ENCODE data around the gene MSH6. TPM values are rescaled to one million over a fixed set of nuclear protein-coding genes. Genes with fewer than 3 reads are reported as not detected.
"Not testable (repeated sequence)": the region's sequence is repeated elsewhere in the genome, so short reads cannot be mapped to it uniquely, and the experiment has no call there.

MSH6 gene
- total RNA-seq, 1 donor from 2014 or later, result 30.5 TPM

DNA sequence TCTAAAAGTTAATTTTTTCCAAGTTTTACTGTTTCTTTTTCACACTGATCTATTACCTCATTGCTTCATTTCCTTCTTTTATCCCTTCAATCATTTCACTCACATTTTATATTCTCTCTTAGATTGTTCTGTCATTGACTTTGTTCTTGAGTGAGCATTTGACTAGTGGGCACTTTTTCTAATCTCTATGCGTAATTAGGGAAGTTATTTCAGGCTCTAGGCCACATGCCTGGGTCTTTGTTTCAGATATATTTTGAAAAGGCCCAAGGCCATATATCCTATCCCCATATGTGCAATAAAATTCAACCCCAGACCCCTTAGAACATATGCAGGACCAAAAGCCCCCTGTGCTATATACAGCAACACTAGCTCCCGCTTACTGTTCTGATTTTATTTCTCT lies 61.2 kb downstream of the MSH6 start:
- DNase-seq (ENCODE audit: low spot score), result no peak

DNA sequence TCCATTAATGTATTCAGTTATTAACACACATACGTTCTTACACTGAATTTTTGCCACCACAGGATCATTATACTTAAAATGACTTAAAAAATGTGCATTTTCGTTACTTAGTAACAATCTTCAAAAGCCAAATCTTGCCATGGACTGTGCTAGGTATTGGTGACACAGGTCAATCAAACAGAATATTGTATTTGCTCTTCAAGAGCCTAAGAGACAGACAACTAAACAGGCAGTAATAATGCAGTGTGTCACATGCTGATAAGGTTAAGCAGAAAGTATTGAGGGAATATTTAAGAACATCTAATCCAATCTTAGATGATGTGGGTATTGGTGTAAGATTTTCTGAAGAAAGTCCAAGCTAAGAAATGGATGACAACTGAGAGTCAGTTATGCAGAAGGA lies 66.4 kb downstream of the MSH6 start:
- DNase-seq (ENCODE audit: low spot score), result no peak

DNA sequence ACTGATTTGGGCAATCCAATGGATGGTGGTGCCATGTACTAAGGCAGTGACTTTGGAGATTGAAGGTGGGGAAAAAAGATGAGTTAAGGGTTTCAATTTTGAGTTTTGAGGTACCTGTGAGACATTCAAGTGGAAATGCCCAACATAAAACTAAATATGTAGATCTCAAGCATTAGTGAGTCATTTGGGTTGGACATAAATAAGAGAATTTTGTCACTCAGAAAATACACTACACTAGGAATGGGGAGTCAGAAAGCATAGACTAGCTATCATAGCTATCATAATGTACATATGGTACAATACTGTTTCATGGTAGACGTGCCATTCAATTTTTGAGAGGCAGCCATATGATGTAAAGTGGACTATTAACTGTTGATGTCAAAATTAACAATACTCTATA lies 67.3 kb downstream of the MSH6 start:
- DNase-seq (ENCODE audit: low spot score), result no peak

DNA sequence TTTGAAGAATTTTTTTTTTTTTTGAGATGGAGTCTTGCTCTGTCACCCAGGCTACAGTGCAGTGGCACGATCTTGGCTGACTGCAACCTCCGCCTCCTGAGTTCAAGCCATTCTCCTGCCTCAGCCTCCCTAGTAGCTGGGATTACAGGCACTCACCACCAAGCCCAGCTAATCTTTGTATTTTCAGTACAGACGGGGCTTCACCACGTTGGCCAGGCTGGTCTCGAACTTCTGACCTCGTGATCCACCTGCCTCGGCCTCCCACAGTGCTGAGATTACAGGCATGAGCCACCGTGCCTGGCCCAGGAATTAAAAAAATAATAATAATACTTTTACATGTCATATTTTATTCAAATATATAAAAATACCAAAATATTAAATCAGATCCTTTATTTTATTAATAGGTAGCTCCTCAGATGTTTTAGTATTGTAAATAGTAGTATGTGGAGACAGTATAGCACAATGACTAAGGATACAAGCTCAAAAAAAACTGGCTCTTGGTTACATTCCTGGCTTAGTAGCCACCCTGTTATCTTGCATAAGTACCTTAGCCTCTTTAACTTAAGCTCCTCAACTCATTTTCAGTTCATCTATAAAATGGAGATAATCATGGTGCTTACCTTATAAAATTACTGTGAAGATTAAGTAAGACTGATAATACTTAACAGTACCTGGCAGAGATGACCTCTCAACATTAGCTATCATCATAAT lies 70.3 kb downstream of the MSH6 start:
- DNase-seq (ENCODE audit: low spot score), result not testable (repeated sequence)

Other genes with a start within 250 kb of the MSH6 start
- not detected for gene KCNK12, start 212.2 kb upstream of the MSH6 start, total RNA-seq
- gene FBXO11, start 123.4 kb downstream of the MSH6 start, total RNA-seq, result 67.7 TPM

Measured in ureter (tissue), 1 donor.